NCI-H1436 (cell line): ENCODE measurements around the gene ERP27.

ENCODE experiments used
- DNase-seq: peaks from one replicate; lab custom pipeline; 2025; lab: John Stamatoyannopoulos, UW

The ERP27 gene

GRCh38 chr12:14935031-14935430 lies 3.3 kb downstream of the ERP27 start:
- DNase-seq: no peak

- no peak for DNase-seq
These were observed 3.8 kb downstream of the ERP27 start for GRCh38 chr12:14934511-14934910.

GRCh38 chr12:14931791-14932560 lies 6.4 kb downstream of the ERP27 start:
- DNase-seq: no peak

GRCh38 chr12:14931359-14931758 lies 7.0 kb downstream of the ERP27 start:
- no peak for DNase-seq

GRCh38 chr12:14930299-14930698 lies 8.0 kb downstream of the ERP27 start:
- no peak for DNase-seq

- DNase-seq: no peak
These were observed 9.4 kb downstream of the ERP27 start for GRCh38 chr12:14928931-14929330.

- no peak for DNase-seq
These were observed 11.1 kb downstream of the ERP27 start for GRCh38 chr12:14927267-14927666.

GRCh38 chr12:14924541-14924940 lies 13.8 kb downstream of the ERP27 start:
- DNase-seq: no peak

GRCh38 chr12:14923944-14924343 lies 14.4 kb downstream of the ERP27 start:
- no peak for DNase-seq

- DNase-seq: no peak
These were observed 17.1 kb downstream of the ERP27 start for GRCh38 chr12:14921218-14921617.

- DNase-seq: no peak
These were observed 17.7 kb downstream of the ERP27 start for GRCh38 chr12:14920475-14921126.

- DNase-seq: no peak
These were observed 18.9 kb downstream of the ERP27 start for GRCh38 chr12:14919455-14919854.

- DNase-seq: no peak
These were observed 22.6 kb downstream of the ERP27 start for GRCh38 chr12:14915736-14916135.

GRCh38 chr12:14913381-14913781 lies 25.0 kb downstream of the ERP27 start:
- peak; percentile 13 for DNase-seq

GRCh38 chr12:14911131-14911530 lies 27.2 kb downstream of the ERP27 start:
- DNase-seq: no peak

GRCh38 chr12:14910090-14910915 lies 28.0 kb downstream of the ERP27 start:
- no peak for DNase-seq

GRCh38 chr12:14907953-14908352 lies 30.4 kb downstream of the ERP27 start:
- no peak for DNase-seq

- DNase-seq: no peak
These were observed 32.2 kb downstream of the ERP27 start for GRCh38 chr12:14906114-14906513.

- no peak for DNase-seq
These were observed 32.9 kb downstream of the ERP27 start for GRCh38 chr12:14905269-14906004.

- DNase-seq: no peak
These were observed 33.5 kb downstream of the ERP27 start for GRCh38 chr12:14904854-14905253.

- DNase-seq: no peak
These were observed 34.8 kb downstream of the ERP27 start for GRCh38 chr12:14903386-14904098.
